HG02852 (cell line): ENCODE results near the gene FLNA.
A peak's percentile ranks its signal among the peaks of the same experiment; 100 is the strongest.
"Not testable (repeated sequence)": the region's sequence is repeated elsewhere in the genome, so short reads cannot be mapped to it uniquely, and the experiment has no call there.

Source experiments
- ATAC-seq: cut with Tn5 transposase; IDR thresholded peaks from one replicate; pipeline ENCODE4 v1.9.1; 2021; ENCODE audit warnings: mild to moderate bottlenecking, moderate library complexity; ENCODE audit not compliant: unreplicated experiment

Gene FLNA, protein sequence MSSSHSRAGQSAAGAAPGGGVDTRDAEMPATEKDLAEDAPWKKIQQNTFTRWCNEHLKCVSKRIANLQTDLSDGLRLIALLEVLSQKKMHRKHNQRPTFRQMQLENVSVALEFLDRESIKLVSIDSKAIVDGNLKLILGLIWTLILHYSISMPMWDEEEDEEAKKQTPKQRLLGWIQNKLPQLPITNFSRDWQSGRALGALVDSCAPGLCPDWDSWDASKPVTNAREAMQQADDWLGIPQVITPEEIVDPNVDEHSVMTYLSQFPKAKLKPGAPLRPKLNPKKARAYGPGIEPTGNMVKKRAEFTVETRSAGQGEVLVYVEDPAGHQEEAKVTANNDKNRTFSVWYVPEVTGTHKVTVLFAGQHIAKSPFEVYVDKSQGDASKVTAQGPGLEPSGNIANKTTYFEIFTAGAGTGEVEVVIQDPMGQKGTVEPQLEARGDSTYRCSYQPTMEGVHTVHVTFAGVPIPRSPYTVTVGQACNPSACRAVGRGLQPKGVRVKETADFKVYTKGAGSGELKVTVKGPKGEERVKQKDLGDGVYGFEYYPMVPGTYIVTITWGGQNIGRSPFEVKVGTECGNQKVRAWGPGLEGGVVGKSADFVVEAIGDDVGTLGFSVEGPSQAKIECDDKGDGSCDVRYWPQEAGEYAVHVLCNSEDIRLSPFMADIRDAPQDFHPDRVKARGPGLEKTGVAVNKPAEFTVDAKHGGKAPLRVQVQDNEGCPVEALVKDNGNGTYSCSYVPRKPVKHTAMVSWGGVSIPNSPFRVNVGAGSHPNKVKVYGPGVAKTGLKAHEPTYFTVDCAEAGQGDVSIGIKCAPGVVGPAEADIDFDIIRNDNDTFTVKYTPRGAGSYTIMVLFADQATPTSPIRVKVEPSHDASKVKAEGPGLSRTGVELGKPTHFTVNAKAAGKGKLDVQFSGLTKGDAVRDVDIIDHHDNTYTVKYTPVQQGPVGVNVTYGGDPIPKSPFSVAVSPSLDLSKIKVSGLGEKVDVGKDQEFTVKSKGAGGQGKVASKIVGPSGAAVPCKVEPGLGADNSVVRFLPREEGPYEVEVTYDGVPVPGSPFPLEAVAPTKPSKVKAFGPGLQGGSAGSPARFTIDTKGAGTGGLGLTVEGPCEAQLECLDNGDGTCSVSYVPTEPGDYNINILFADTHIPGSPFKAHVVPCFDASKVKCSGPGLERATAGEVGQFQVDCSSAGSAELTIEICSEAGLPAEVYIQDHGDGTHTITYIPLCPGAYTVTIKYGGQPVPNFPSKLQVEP (N-terminal part only)

DNA sequence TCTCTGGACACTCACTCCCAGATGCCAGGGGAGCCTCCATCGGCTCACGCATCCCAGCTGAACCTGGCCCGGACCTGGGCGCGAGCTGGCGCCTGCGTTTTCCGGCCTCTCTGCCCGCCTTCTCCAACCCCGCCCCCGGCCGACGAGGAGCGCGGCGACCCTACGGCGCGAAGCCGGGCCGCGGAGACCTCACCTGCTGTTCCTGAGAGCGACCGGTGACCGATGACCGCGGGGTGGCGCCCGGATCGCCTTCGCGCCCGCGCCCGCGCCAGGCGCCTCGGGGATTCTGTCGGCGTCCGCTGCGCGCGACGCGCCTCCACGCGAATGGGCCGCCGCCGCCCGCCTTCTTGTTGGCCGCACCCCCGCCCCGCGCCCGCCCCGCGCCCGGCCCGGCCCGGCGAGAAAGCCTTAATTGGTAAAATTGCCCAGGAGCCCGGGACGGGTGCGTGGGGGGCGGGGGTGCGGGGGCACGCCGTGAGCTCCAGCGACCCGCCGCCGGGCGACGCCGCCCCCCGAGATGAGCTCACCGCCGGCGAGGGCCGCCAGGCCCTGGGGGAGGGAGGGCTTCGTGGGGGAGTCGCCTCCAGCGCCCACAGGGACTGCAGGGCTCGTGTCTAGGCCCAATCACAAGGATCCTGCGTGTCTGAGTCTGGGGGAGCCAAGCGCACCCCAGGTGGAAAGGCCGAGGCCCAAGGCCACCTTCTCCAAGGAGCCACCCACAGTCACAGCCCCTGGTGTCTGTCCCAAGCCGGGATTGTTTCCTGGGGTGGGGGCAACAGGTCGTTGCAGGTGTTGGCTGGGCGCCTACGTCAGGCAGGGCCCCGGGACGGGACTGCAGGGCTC, at the start of gene FLNA:
Gene FLNA (minus strand): TSS at position 322 of the 843 bp plus-strand sequence. CDS start 3,389 bp downstream, outside the sequence.
- ATAC-seq = no peak

DNA sequence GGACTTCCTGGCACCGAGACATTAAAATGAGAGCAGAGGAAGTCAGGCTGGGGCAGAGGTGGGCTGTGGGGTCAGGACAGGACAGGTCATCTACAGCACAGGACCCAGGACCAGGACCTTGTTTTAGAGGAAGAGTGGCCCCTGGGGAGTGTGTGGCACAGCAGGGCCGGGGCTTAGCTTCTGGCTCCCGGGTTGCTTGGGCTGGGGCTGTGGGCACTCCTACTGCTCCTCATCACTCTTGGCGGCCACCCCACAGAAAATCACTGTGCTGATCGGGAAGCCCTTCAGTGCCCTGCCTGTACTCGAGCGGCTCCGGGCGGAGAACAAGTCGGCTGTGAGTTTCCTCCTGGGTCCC, 45.9 kb upstream of the FLNA start:
- no peak for ATAC-seq

DNA sequence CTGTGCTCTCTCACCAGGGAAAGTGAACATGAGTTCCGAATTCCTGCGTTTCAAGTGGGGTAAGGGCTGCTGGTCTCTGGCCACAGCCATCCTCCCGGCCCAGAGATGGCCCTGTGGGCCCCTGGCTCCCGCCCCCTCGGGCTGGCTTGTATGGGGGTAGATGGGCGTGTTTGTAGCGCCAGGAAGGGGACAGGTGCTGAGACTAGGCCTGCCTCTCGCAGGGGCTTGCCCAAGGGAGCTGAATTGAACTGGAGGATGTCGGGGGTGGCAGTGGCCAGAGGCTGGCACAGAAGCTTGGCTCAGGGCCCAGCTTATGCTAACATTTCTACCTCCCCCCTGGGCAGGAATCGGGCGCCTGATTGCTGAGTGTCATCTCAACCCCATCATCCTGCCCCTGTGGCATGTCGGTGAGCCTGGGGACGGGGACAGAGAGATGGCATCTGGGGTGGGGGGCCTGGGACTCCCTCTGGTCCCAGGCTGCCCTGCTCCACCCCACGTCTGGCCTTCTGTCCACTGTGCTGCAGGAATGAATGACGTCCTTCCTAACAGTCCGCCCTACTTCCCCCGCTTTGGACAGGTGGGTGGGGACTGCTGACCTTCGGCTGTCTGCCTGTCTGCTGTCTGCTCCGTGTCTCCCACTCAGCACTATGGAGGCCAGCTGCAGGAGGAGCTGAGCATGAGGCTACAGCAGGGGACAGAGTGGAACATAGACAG, 45.4 kb upstream of the FLNA start:
- no peak for ATAC-seq

DNA sequence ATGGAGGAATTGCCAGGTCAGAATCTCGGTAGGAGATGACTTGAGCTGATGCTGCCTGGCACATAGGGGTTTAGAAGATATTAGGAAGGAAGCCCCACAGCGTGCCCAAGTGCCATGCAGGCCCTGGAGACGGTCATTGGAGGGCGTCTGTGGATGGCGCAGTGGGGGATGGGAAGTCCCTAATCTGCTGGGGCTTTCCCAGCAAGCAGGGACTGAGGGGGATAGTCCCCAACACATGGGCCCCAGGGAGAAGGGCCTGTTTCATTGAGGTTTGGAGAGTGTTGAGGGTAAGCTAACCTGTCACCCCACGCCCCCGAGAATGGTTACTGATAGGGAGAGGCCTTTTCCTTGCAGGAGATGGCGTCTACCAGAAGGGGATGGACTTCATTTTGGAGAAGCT, 44.8 kb upstream of the FLNA start:
- ATAC-seq = no peak

DNA sequence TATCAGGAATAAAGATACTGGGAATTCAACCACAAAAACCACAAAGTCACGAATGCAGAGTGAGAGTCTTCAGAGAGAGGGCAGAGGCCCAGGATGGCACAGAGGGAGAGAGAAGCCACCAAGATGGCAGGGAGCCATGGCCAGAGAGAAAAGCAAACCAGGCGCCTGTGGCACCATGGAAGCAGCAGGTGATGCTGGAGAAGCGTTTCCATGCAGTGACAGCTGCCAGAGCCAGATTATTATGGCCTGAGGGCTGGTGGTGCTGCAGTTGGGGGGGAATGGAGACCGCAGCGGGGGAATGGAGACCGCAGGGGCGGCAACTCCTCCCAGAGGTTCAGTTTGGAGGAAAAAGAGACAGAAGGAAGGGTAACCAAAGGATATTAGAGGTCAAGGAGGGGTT, 42.7 kb upstream of the FLNA start:
- ATAC-seq = no peak

DNA sequence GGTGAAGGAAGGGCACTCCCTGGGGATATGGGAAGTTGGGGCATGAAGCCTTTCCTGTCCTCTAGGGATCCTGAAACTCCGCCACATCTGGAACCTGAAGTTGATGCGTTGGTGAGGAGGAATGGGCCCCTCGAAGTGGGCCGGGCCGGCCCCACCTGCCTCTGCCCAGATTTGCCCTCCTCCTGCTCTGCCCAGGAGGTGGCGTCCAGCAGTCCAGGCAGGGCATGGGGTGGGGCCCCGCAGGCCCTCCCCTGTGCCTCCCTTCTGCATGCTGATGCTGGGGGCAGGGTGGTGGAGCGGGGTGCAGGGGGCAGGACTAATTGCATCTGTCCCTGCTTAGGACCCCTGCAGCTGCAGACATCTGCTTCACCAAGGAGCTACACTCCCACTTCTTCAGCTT, 38.7 kb upstream of the FLNA start:
- no peak for ATAC-seq

DNA sequence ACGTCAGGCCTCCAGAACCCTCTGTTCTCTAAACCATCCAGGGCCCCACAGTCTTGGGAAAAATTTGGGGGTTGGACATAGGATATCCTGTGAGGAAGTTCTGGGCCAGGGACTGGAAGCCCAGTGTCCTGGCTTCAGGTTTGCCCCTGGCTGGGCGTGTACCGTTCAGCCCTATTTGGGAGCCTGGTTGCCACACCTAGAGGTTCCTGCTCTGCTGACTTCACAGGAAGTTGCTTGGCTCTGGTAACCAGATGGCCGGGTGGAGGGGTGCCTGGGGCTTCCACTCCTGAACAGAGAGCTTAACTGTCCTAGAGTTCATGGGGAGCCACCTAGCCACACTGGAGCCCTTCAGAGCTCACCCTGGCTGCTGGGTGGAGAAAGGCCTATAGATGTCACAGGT, 38.0 kb upstream of the FLNA start:
- ATAC-seq = no peak

DNA sequence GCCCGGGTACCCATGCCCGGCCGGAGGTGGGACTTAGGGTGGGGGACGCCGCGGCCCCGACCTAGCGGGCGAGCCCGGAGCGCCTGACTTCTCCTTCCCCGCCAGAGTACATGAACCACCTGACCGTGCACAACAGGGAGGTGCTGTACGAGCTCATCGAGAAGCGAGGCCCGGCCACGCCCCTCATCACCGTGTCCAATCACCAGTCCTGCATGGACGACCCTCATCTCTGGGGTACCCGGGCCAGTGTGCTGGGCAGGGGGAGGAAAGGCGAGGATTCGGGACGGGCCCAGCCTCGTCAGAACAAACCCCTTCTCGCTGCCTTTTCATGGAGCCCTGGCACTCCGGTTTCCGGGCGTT, 37.5 kb upstream of the FLNA start:
- ATAC-seq = peak; percentile 50

DNA sequence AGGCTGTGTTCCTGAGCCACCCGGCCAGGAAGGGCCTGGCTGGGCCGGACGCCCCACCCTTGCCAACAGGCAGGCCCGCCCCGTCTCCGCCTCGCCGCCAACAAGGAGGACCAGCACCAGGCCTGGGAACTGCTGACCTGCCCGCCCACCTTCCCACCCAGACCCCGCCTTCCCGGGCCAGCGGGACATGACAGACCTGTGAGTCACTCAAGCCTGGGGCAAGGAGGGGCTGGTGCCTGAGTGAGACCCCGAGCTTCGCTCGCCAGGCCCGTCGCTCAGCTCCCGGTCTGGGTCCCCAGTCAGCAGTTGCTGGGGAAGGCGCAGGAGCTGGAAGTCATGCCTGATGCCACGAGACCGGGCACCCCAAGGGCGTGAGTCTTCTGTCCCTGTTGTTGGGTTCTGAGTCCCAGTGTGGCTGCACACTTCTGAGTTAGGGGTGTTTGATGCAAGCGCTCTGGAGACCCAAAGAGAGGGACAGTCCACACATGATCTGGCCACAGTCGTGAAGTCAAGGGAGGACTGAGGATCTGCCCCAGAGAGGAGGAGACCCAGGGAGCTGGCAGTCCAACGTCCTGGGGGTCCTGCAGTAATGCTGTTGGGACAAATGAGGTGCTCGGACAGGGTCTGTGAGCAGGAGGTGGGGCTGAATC, 34.9 kb upstream of the FLNA start, which contains the start of gene DNASE1L1:
Gene DNASE1L1 (minus strand): TSS at position 33 of the 650 bp plus-strand sequence. CDS start 3,686 bp downstream, outside the sequence.
- ATAC-seq = no peak

DNA sequence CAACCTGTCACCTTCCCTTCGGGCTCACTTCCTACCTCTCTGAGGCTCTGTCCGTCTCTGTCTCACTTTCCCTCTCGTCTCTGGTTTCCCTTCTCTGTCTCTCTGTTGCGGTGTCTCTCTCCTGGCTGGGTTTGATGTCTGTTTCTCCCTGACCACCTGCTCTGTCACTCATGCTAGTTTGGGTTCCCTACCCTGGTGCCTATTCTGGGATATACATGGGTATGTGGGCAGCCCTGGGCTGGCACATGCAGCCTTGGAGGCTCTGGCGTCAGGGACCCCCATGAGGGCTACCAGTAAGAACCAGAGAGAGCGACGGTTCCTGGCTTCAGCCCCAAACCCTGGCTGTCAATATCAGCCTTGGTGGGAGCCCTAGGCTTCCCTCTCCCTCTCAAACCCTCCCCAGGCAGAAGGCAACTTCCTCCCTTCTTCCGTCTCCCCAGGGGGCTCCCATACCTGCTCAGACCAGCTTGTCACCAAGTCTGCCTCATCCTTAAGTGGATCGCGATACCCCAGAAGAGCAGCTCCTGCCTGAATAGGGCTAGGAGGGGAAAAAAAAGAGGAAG, 34.3 kb upstream of the FLNA start:
- no peak for ATAC-seq

DNA sequence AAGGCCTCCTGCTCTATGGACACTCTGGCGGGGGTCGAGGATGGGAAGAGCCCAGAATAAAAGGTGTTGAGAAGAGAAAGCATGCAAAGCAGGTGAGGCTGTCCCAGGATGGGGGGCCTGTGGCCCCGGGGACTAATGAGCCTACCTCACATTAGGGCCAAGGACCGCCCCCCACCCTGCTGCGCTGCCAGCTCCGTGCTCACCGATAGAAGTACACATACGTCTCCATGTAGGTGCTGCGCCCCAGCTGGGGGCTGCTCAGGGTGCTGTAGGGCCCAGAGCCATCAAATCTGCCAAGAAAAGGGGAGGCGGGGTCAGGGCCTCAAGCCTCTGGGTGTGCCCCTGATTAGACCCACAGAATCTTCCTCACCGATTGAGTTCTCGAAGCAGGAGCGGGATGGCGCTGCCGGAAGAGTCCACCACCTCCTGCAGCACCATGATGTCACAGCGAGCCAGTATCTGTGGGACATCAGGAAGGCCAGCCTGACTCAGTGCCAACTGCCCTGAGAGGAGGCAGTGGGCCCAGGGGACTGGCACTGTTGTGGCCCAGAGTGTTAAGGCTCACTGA, 30.3 kb upstream of the FLNA start:
- no peak for ATAC-seq

DNA sequence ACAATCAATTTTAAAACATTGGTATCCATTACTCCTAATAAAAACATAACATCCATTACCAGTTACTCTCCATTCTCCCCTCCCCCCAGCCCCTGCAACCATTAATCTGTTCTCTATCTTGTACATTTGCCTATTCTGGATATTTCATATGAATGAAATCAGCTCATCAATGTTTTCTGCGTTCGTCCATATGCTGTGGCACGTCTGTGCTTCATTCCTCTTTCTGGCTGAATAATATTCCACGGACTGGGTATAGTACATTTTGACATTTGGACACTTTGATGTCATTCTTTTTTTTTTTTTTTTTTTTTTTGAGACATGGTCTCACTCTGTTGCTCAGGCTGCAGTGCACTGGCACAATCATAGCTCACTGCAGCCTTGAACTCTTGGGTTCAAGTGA, 29.4 kb upstream of the FLNA start:
- ATAC-seq = no peak

DNA sequence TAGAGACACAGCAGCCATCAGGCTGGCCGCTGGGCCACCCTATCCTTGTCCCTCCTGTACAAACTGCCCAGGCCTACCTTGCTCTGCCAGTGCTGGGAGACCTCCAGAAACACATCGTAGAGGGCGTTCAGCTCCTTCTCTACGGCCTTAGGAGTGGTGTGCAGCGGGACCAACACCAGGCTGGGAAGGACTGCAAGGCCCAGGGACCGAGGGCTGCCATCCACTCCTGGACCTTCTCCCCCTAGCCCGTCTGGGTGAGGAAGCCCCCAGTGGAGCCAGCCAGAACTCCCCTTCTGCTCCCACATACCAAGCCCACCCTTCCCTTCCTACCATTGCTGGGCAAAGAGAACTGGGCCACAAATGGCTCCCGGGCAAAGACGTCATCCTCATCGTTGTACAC, 28.8 kb upstream of the FLNA start:
- ATAC-seq = no peak

DNA sequence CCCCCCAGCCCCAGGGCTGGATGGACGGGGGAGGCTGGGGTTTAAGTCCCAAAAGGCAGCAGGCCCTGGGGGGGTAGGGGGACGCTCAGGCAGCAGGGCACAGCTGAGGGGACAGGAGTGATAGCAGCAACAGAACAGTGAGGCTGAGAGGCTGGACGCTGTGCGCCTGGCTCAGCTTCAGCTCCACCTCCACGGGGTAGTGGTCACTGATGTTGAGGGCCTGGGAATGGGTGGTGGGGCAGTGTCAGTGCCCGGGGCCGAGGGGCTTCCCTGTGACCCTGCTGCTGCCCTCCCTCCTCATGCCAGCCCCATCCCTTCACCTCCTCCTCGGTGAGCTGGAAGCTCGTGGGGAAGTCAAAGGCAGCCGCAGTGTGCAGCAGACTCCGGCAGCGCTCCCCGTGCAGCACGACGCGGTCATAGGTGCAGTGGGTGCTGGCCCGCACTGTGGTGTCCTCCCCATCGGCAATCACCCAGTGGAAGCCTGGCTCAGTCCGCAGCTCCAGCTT, 28.2 kb upstream of the FLNA start:
- ATAC-seq = no peak

DNA sequence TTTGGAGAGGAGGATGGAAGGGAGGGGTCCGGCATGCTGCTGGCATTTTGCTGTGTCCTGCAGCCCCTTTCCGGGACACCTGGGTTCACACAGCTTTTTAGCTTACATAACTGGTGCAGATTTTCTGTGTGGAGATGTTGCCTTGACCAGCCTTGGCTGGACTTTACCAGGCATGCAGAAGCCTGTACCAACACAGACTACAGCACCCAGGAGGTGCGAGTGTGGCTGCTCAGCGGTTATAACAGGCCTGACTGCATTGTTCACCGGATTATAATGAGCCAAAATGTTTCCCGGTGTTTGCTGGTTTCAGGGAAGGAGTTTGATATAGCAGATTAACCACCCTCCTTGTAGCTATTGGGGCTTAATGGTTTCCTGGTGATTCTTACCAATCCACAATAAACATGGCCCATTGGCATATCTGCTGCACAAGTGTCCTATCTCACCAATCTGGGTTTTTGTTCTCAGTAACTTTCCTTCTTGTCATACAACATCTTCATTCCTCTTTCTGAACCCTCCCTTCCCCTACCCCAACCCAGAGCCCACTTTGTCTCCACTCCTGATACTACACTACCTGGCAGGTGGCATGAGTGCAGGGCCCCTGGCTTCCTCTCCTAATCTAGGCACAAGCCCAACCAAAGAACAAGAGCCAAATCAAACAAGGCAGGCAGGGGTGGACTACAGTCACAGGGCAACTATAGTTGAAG, 27.6 kb upstream of the FLNA start:
- ATAC-seq = no peak

DNA sequence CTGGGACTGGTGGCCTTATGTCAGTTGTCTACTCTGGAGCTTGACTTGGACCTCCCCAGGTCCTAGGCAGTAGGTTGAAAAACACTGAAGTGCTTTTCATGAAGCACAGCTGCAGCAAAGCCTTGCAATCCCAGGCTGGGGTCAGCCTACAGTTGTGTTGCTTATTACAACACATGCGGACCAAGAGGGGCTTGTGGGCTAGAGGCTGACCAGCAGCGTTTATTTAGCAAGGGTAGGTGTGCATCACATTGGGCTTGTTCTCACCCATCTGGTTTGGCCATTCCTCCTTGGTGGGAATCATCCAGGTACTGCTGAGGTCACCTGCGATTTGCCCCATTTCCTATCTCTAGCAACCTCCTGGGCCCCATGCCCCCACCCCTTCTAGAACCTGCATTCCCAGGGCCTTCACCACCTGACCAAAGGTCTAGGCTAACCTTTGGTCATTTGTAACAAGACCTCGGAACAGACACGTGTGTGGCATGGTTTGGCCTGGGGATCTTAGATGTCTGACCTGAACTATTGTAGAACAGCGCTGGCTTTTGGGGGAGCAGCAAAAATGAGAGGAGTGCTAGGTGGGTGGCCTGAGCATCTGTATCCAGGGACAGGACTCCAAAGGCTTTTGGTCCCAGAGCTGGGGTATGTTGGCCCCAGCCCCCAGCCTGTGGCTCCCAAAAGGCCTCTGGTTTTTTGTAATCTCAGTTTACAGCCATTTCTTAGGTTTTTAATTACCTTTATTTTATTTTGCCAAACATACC, 26.8 kb upstream of the FLNA start:
- ATAC-seq = no peak

DNA sequence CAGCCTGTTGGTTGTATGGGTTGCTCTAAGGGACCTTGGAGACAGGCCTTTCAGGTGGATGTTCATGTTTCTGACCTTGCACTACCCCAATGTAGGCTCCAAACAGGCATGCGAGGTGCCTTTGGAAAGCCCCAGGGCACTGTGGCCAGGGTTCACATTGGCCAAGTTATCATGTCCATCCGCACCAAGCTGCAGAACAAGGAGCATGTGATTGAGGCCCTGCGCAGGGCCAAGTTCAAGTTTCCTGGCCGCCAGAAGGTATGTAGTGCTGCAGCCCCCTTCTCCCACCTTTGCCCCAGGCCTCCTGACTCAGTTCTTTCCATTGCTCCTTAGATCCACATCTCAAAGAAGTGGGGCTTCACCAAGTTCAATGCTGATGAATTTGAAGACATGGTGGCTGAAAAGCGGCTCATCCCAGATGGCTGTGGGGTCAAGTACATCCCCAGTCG, 26.0 kb upstream of the FLNA start:
- ATAC-seq = not testable (repeated sequence)
